Mucosa of descending colon (tissue), 3 donors: ENCODE results near the gene ZC3H15. TPM values are rescaled to one million over a fixed set of nuclear protein-coding genes. Genes with fewer than 3 reads are reported as not detected.

ENCODE experiments used
- ATAC-seq: fragments of 200-7000 bp; cut with Tn5 transposase; one replicate; pipeline ENCODE4 v1.9.1; 2020; ENCODE audit warnings: mild to moderate bottlenecking, moderate library complexity
- DNase-seq, 3 donors: peaks; one replicate each; pipeline ENCODE4 v3.0.0-alpha.2; 2020
- H3K36me3 ChIP-seq: fragments of 200-600 bp; one replicate; pipeline ENCODE4 v1.8.0; 2021; ENCODE audit warnings: low read depth, mild to moderate bottlenecking
- H3K4me1 ChIP-seq: fragments of 200-600 bp; one replicate; pipeline ENCODE4 v1.8.0; 2021; ENCODE audit warnings: low read depth, mild to moderate bottlenecking
- H3K4me3 ChIP-seq: fragments of 200-600 bp; one replicate; pipeline ENCODE4 v1.8.0; 2021; ENCODE audit warnings: mild to moderate bottlenecking
- H3K9me3 ChIP-seq: fragments of 200-600 bp; one replicate; pipeline ENCODE4 v1.8.0; 2021; ENCODE audit warnings: mild to moderate bottlenecking
- CTCF ChIP-seq: fragments of 200-600 bp; IDR thresholded peaks from one replicate; pipeline ENCODE4 v1.8.0; 2022; ENCODE audit warnings: antibody characterized with exemption, mild to moderate bottlenecking
- intact Hi-C, 2 donors: fragments of 100-400 bp; cut with DNase I in 1 of 2; cut with micrococcal nuclease in 1 of 2; formaldehyde crosslinking; loops; one replicate each; pipeline versions ENCODE4 v1.11.0 to v1.11.1; 2022; cut with DNase I, micrococcal nuclease
- total RNA-seq, 3 donors: library from RNA; stranded (reverse); fragmentation: NEBNext Ultra II Directional in 2 of 3; extraction: Animal tissue kit (Norgen Biotek cat#: 25700) in 2 of 3; gene quantifications; one replicate each; pipeline versions ENCODE4 v1.2.1 to v1.2.4, GENCODE V29; 2021 to 2023
- donor health status: DM: no; HTN: no; CAD: no; lungs with moderate emphysema.
- donor health status: DM: no; HTN: no; CAD: no.
- donor health status: DM: no; HTN: yes; CAD: no.

ZC3H15 gene
- total RNA-seq, 3 donors from 2014 or later, result 46.5 to 54.6 (median 48.2) TPM

GRCh38 chr2:186445506-186445905 lies 40.6 kb upstream of the ZC3H15 start:
- ATAC-seq, result no peak
- Histone ChIP-seq H3K4me1 (no peaks in the 10 kb centered on the region), H3K9me3 (no peaks in the 10 kb centered on the region), H3K4me3 (no peak overlapping the region), H3K36me3 (no peaks in the 10 kb centered on the region)
- intact Hi-C loops, result no loop called here
- no peak for TF ChIP-seq CTCF
- no peak for DNase-seq

- H3K9me3 ChIP-seq, result no peaks in the 10 kb centered on the region
- DNase-seq (no peak), ATAC-seq (no peak)
- no peaks in the 10 kb centered on the region for H3K4me1 ChIP-seq
- TF ChIP-seq CTCF, result no peak
- intact Hi-C loops, result no loop called here
- no peaks in the 10 kb centered on the region for H3K36me3 ChIP-seq
- H3K4me3 ChIP-seq, result no peak overlapping the region
Measured at GRCh38 chr2:186455613-186456012, 30.4 kb upstream of the ZC3H15 start.

GRCh38 chr2:186456941-186457340 lies 29.1 kb upstream of the ZC3H15 start:
- no peak for DNase-seq
- no peak for ATAC-seq
- no peak for TF ChIP-seq CTCF

GRCh38 chr2:186457908-186458307 lies 28.2 kb upstream of the ZC3H15 start:
- TF ChIP-seq CTCF, result no peak
- Histone ChIP-seq H3K4me1 (no peaks in the 10 kb centered on the region), H3K9me3 (no peaks in the 10 kb centered on the region), H3K36me3 (no peaks in the 10 kb centered on the region), H3K4me3 (no peak overlapping the region)
- intact Hi-C loops, result no loop called here
- DNase-seq (no peak), ATAC-seq (no peak)

More at GRCh38 chr2:186456941-186457340, 29.1 kb upstream of the ZC3H15 start:
- intact Hi-C loops, result no loop called here
- no peaks in the 10 kb centered on the region for H3K9me3 ChIP-seq
- no peaks in the 10 kb centered on the region for H3K4me1 ChIP-seq
- no peaks in the 10 kb centered on the region for H3K36me3 ChIP-seq
- H3K4me3 ChIP-seq, result no peak overlapping the region

GRCh38 chr2:186459009-186459408 lies 27.1 kb upstream of the ZC3H15 start:
- no peaks in the 10 kb centered on the region for H3K36me3 ChIP-seq
- intact Hi-C loops, result no loop called here
- H3K4me1 ChIP-seq, result no peaks in the 10 kb centered on the region
- ATAC-seq, result no peak
- TF ChIP-seq CTCF, result no peak
- H3K4me3 ChIP-seq, result no peak overlapping the region
- no peaks in the 10 kb centered on the region for H3K9me3 ChIP-seq
- no peak for DNase-seq

GRCh38 chr2:186460465-186460864 lies 25.6 kb upstream of the ZC3H15 start:
- ATAC-seq (peak; percentile 64), DNase-seq (peak in 1 of 3 donors; percentile 43)
- TF ChIP-seq CTCF, result no peak
- intact Hi-C loops, result no loop called here
- no peaks in the 10 kb centered on the region for H3K4me1 ChIP-seq
- H3K4me3 ChIP-seq, result no peak overlapping the region
- no peaks in the 10 kb centered on the region for H3K36me3 ChIP-seq
- H3K9me3 ChIP-seq, result no peaks in the 10 kb centered on the region
